GM20000 (cell line): ENCODE data around the gene RADIL.

ENCODE experiments used
- DNase-seq: peaks from one replicate; pipeline ENCODE4 v3.0.0; 2012; ENCODE audit warnings: low spot score
- TF ChIP-seq, protein P1 (sequence below): IDR thresholded peaks from 2 replicates; pipeline ENCODE4 v1.5.1; 2012; ENCODE audit warnings: mild to moderate bottlenecking, control low read depth; ENCODE audit errors: extremely low read depth, missing control alignments

The RADIL gene

DNA sequence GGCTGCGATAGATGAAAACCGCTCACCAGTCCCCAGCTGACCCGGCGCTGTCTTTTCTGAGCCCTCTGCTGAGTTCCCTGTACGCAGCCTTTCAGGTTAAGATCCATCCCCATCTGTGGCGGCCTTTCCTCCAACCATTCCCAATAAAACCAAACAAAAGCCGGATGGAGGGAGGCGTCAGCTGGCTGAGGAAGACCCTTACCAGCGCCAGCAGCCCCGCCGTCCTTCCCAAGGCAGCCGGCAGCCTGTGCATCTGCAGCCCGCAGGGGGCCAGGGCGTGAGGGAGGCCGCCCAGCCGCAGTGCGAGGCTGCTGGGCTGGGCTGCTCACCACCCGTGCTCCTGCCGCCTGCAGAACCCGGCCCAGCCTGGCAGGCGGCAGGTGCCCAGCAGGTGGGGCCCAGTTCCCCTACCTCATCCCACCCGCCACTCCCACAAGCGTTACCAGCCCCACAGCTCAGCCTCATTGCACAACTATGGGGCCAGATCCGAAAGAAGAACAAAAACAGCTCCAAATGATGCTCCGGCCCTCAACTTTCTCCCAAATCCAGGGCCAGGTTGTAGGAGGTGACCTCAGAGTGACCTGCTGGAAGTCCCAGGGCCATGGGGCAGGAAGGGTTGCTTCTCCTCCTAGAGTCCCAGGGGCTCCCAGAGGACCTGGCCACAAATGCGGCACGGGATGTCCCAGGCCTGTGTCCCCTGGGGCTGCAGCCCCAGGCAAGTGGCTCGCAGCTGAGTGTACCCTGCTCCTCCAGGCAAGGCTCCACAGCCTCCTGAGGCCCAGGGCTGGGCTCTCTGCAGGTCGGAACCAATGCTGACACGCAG, 45.5 kb downstream of the RADIL start:
- TF ChIP-seq, protein P1, sequence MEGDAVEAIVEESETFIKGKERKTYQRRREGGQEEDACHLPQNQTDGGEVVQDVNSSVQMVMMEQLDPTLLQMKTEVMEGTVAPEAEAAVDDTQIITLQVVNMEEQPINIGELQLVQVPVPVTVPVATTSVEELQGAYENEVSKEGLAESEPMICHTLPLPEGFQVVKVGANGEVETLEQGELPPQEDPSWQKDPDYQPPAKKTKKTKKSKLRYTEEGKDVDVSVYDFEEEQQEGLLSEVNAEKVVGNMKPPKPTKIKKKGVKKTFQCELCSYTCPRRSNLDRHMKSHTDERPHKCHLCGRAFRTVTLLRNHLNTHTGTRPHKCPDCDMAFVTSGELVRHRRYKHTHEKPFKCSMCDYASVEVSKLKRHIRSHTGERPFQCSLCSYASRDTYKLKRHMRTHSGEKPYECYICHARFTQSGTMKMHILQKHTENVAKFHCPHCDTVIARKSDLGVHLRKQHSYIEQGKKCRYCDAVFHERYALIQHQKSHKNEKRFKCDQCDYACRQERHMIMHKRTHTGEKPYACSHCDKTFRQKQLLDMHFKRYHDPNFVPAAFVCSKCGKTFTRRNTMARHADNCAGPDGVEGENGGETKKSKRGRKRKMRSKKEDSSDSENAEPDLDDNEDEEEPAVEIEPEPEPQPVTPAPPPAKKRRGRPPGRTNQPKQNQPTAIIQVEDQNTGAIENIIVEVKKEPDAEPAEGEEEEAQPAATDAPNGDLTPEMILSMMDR, result no peak
- DNase-seq, result no peak

DNA sequence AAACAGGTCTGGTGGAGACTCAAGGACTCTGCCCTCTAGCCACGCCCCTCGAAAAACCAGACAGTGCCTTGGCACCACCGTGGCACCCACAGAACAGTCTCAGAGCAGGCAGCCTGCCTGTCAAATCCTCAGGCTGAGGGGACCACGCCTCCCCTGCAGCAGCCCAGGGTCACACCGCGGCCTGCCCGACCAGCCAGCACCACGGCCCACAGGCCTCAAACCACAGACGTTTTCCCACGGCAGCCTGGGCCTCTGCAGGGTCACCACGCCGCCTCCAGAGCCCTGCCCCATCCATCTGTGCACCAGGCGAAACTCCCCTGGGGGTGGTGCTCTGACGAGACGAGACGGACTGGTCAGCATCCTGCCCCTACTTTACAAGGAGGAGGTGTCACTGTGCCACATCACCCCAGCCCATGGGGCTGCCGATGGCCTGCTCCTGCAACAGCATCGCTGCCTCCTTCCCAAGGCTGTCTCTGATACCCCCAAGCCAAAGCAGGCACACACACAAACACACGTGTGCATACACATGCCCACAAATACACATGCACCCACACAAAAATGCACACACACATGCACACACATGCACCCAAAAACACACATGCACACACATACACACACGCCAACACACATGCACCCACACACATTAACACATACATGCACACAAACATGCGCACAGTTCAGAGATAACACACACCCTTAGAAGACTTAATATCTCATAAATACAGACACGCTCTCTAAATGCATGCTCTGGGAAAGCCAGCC, 46.3 kb downstream of the RADIL start:
- TF ChIP-seq, protein P1, result no peak
- no peak for DNase-seq

DNA sequence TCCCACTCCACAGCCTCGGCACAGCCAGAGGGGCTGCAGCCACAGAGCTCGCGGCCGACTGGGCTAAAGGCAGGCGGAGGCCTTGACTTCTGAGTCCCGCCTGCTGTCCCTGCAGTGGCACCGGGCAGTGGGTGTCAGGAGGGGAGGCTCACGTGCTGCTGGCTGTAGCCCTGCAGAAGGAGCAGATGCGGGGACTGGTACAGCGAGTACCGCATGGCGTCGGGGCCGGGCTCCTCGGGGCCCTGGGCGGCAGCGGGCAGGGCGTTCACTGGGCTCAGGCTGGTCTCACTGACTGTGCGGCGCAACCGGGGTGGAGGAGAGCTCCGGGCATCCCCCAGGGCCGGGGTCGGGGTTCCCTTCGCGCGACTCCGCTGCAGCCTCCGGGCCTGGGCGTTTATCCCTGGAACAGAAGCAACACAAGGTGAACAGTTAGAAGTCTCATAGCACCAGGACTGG, 47.3 kb downstream of the RADIL start:
- no peak for DNase-seq
- TF ChIP-seq, protein P1, result no peak

DNA sequence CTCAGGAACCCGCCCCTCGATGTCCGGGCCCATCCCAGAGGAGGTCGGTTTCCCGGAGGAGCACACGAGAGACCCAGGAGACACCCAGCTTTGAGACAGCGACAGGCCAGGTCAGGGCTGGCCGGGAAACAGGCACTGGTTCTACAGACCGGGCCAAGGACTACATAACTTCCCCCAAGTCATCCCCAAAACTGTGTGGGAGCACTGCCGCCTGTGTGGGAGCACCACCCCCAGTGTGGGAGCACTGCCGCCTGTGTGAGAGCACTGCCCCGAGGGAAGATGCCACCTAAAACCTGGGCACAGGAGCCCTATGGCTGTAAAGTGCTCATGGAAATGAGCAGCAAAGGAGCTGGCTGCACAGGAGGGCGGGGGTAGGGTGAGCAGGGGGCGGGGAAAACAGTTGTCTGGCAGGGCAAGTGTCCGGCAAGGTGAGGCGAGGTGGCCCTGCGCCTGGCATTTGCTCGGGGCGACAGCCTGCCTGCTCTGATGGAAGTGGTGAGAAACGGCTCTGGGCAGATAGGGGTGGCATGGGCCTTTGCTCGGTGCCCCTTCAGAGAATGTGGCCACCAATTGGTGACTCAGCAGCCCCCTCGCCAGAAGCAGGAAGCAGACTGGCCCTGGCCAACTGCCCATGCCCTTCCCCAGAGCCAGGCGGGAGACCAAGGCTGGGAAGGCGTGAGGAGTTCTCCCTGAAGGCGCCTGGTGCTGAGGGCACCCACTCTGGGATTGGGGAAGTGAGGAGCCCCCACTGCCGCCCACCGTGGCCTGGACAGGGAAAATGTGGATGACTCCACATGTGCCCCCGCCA, 47.9 kb downstream of the RADIL start:
- no peak for DNase-seq
- TF ChIP-seq, protein P1, result no peak

DNA sequence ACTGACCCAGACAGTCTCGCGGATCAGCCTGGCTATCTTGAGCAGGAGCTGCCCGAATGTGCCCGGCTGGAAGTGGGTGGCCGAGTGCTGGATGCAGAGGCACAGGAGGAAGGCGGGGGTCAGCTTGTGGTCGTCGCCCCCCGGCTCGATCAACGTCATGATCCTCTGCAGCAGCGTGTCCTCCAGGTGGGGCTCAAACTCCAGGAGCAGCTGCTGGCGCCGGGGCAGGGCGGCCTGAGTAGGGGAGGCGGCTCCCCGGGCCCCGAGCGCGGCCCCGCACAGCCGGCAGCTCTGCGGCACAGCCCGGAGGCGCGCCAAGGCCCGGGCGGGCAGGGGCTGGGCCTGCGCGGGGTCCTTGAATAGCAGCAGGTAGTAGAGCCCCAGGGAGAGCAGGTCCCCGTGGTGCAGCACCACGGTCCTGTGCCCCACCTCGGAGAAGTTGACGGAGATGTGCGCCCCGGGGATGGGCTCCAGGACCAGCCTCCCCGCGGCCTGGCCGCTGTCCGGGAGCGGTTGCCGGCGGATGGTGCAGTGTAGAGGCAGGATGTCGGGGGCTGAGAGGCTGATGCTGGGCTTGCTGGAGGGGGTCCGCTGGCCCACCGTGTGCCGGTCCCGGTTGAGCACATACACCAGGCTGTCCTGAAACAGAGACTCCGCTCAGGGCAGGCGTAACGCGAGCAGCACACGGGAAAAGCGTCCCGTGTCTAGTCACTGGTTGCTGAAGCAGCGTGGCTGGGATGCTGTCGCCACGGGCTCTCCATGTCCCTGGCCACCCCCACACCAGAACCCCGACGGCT, 48.7 kb downstream of the RADIL start:
- TF ChIP-seq, protein P1, result no peak
- DNase-seq, result no peak

DNA sequence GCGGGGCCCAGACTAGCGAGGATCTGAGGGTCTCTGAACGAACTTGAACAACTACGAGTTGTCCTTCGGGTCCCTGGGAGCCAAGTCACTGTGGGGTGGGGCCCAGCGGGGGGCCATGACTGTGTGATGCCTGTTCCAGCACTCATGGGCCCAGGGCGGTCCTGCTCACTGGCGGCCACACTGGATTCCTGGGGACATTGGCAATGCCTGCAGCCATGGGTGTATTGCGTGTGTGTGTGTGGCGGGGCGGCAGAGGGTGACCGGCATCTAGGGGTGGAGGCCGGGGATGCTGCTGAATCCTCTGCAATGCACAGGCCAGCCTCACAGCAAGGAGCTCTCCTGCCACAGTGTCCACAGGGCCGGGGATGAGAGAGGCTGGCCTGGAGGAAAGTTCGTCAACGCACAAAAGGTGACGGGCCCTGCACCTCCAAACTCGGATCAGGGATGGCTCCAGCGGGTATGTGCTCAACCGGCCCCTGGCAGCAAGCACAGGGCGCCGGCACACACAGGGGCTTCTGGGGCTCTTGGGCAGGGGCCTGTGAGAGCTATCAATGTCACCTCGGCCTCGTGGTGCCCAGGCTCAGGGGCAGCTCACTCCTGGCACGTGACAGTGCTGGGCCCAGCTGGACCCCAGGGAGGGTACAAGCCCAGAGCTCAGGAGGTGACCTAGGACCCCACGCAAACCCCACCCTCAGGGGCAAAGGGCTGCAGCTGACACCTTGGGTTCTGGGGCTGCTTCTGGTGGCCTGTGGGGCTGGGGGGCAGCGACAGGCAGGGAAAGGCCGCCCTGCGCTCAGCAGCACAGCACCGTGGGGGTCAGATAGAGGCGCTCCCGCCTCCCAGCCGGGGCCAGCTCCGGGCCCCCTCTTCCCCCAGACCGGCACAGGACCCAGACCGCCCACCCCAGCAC, 49.6 kb downstream of the RADIL start:
- TF ChIP-seq, protein P1, result no peak
- DNase-seq, result no peak
